Kidney glomerular epithelial cell (primary cell): ENCODE data around the gene WEE1.
"Not testable (repeated sequence)": the region's sequence is repeated elsewhere in the genome, so short reads cannot be mapped to it uniquely, and the experiment has no call there.

ENCODE experiments used
- DNase-seq: peaks from one replicate; lab custom pipeline; 2025; lab: John Stamatoyannopoulos, UW

WEE1 gene

DNA sequence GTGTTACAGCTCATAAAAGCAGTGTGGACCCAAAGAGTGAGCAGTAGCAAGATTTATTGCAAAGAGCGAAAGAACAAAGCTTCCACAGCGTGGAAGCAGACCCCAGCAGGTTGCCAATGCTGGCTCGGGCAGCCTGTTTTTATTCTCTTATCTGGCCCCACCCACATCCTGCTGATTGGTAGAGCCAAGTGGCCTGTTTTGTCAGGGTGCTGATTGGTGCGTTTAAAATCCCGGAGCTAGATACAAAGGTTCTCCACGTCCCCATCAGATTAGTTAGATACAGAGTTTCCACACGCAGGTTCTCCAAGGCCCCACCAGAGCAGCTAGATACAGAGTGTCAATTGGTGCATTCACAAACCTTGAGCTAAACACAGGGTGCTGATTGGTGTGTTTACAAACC lies 48.9 kb downstream of the WEE1 start:
- not testable (repeated sequence) for DNase-seq

DNA sequence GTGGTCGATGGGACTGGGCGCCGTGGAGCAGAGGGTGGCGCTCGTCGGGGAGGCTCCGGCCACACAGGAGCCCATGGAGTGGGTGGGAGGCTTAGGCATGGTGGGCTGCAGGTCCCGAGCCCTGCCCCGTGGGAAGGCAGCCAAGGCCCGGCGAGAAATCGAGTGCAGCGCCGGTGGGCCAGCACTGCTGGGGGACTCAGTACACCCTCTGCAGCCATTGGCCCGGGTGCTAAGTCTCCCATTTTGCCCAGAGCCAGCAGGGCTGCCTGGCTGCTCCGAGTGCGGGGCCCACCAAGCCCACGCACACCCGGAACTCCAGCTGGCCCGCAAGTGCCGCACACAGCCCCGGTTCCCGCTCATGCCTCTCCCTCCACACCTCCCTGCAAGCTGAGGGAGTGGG lies 49.6 kb downstream of the WEE1 start:
- not testable (repeated sequence) for DNase-seq

DNA sequence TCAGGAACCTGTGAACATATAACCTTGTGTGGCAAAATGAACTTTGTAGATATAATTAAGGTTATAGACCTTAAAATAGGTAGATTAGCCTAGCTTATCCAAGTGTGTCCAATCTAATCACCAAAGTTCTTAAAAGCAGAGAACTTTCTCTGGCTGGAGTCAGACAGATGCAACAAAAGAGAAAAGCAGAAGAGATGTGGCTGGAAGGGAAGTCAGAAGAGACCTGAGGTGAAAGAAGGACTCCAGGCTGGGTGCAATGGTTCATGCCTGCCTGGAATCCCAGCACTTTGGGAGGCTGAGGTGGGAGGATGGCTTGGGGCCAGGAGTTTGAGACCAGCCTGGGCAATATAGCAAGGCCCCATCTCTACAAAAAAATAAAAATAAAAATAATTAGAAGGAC lies 51.0 kb downstream of the WEE1 start:
- DNase-seq, result no peak

DNA sequence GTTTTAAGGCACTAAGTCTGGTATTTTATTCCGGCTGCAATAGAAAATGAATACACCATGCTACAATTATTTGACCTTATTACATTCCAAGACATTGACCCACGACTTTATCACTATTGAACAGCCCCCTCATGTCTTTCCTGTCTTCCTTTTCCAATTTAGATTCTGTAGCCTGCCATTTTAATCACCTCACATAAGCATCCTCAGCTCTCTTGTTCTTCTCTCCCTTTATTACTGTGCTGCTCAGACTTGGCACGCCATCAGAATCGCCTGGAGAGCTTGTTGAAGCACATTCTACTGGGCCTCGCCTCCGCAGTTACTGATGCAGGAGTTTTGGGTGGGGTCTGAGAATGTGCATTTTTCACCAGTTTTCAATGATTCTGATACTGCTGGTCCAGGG lies 51.7 kb downstream of the WEE1 start:
- no peak for DNase-seq

DNA sequence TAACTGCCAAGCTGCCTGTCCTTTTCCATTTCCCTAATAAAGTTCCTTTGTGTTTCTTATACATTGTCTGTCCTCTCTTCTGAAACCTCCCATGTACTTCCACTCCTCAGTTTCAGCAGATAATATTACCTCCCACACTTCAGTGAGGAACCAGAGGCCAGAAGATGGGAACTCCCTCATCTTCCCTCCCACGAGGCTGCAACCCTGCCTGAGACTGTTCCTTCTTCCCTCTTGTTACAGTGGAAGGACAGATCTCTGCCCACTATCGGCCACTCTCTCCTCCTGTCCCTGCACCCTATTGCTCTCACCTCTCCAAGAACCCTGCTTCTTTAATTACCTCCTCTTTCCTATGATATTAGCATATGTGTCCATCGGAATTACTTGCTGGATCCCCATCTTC lies 52.3 kb downstream of the WEE1 start:
- DNase-seq, result no peak

DNA sequence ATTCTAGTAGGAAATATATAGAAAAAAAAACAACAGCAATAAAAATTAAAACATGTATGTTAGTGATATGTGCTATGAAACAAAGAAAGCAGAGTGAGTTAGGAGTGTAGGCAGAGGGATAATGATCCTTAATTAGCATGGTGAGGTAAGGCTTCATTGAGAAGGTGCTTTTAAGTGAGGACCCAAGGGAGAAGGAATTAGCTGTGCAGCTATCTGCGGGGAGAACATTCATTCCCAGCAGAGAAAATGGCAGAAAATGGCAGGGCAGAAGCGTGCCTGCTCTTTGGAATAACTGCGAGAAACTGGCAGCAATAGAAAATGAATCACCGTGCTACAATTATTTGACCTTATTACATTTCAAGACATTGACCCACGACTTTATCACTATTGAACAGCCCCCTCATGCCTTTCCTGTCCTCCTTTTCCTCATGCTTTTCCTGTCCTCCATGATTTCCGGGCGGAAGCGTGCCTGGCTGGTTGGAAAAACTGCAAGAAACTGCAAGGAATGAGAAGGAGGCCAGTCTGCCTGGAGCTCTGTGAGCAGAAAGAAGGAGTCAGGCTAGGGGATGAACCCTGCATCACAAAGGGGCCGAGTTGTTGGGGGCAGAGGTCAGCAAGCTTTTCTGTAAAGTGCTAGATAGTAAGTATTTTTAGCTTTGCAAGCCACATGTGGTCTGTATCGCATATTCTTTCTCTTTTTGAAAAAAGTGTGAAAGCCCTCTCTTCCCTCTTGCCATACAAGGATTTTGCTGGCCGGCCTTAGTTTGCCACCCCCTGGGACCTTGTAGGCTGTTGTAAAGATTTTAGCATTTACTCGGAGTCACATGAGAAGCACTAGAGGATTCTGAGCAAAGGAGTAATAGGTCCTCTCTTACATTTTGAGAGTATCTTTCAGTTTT lies 53.3 kb downstream of the WEE1 start:
- DNase-seq, result no peak

DNA sequence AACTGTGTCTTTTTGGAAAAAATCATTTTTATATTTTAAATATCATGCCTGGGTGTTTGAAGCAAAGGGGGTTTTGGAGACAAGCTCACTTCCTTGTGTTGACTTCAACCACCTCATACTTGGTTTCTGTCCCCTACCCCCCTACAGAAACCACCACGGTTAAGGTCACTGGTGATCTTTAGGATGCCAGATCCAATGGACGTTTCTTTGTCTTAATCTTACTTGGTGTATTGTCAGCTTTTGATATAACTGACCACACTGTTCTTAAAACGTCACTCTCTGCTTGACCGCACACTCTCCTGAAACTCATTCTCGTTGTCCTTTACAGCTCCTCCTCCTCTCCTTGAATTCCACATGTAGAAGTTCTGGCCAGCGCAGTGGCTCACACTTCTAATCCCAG lies 55.6 kb downstream of the WEE1 start:
- no peak for DNase-seq

DNA sequence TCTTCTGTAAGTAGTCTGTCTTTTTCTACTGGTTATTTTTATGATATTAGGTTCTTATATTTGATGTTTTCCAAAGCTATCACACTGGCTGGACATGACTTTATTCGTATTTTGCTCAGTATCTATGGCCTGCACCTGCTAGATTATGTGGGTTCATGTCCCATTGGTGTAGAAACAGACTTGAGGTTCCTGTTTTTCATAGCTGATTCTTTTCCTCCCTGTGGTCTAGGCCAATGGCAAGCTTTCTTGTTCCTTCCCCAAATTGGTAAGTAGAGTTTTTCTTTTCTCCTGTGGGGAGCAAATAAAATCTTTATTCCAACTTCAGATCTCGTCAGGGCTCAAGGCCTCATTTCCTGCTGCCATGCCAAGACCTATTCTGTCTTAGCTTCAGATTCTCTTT lies 60.2 kb downstream of the WEE1 start:
- DNase-seq, result no peak

DNA sequence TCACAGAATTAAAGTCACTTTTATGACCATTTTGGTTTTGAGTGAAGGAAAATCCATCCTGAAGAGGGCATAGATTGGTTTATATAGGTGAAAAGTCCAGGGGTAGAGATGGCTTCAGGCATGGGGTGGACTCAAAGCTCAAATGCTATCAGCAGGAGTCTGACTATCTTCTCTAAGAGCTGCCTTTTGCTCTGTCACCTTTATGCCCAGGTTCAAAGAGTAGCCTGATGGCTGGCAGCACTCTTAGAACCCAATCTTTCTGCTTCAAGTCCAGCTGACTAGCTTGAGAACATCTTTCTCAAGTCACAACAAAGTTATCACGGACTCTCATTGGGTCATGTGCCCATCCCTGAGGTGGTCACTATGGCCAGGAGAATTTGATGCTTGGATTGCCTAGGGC lies 63.2 kb downstream of the WEE1 start:
- no peak for DNase-seq

DNA sequence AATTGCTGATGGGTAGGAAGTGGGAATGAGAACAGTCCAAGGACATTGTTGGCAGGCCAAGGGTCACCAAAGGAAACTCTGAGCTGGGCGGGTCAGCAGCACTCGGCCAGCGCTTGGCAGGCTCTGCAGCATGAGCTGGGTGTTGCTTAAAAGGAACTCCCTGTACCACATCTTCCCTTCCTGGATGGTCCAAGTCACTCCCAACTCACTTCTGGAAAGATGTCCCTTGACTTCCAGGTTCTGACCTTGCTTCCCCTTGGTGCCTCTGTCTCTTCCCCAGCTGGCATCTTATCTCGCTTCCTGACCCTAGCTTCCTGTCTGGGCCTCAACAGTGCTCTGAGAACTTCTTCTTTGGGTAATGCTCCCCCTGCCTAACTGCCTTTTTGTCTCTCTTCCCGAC lies 65.6 kb downstream of the WEE1 start:
- DNase-seq, result no peak
